Measurements from ENCODE around the gene FBXO30. TPM values are rescaled to one million over a fixed set of nuclear protein-coding genes. Genes with fewer than 3 reads are reported as not detected.

Gene FBXO30
- 10 to 100 TPM in 2 of 4 donors, 1 to 10 TPM in 2; 7.2 to 12.6 (median 10.4) TPM for total RNA-seq

GRCh38 chr6:145814501-145815308 is at the start of gene FBXO30:
Gene FBXO30, minus strand, starts transcription at chr6:145814795. Its CDS starts 8,390 bp downstream, at chr6:145806405.
- DNase-seq (ENCODE audit: low spot score) (peak; percentile 75), ATAC-seq (ENCODE audit: low FRiP score) (peak; percentile 97)
- TF ChIP-seq CTCF (IDR thresholded peaks at IDR 0.05): no peak

GRCh38 chr6:145863988-145864616 is 49.5 kb upstream of the FBXO30 start:
- no peak for TF ChIP-seq CTCF (IDR thresholded peaks at IDR 0.05)
- ATAC-seq (ENCODE audit: low FRiP score): no peak
- no peak for DNase-seq (ENCODE audit: low spot score)

- DNase-seq (ENCODE audit: low spot score): no peak
- ATAC-seq (ENCODE audit: low FRiP score): no peak
- TF ChIP-seq CTCF (IDR thresholded peaks at IDR 0.05): no peak
Measured at GRCh38 chr6:145863366-145863765, 48.8 kb upstream of the FBXO30 start.

- ATAC-seq (ENCODE audit: low FRiP score) (no peak), DNase-seq (ENCODE audit: low spot score) (no peak)
- TF ChIP-seq CTCF (IDR thresholded peaks at IDR 0.05): no peak
Measured at GRCh38 chr6:145860562-145860961, 46.0 kb upstream of the FBXO30 start.

- DNase-seq (ENCODE audit: low spot score) (no peak), ATAC-seq (ENCODE audit: low FRiP score) (no peak)
- TF ChIP-seq CTCF (IDR thresholded peaks at IDR 0.05): no peak
Measured at GRCh38 chr6:145850671-145851070, 36.1 kb upstream of the FBXO30 start.

GRCh38 chr6:145848541-145848940 is 33.9 kb upstream of the FBXO30 start:
- DNase-seq (ENCODE audit: low spot score) (no peak), ATAC-seq (ENCODE audit: low FRiP score) (no peak)
- TF ChIP-seq CTCF (IDR thresholded peaks at IDR 0.05): no peak

Data from omental fat pad (tissue), 4 donors.